HG03378 (cell line): ENCODE measurements around the gene TMEM233.
"Not testable (repeated sequence)": the region's sequence is repeated elsewhere in the genome, so short reads cannot be mapped to it uniquely, and the experiment has no call there.

ENCODE experiments used
- ATAC-seq: cut with Tn5 transposase; IDR thresholded peaks from one replicate; pipeline ENCODE4 v1.9.1; 2021; ENCODE audit warnings: mild to moderate bottlenecking, moderate library complexity; ENCODE audit not compliant: unreplicated experiment

TMEM233 gene

GRCh38 chr12:119603767-119604166 lies 10.2 kb downstream of the TMEM233 start:
- no peak for ATAC-seq

GRCh38 chr12:119609358-119609757 lies 15.8 kb downstream of the TMEM233 start:
- ATAC-seq, result no peak

GRCh38 chr12:119613319-119613936 lies 19.9 kb downstream of the TMEM233 start:
- no peak for ATAC-seq

- ATAC-seq, result no peak
Measured at GRCh38 chr12:119614705-119615104, 21.1 kb downstream of the TMEM233 start.

- ATAC-seq, result no peak
Measured at GRCh38 chr12:119615518-119616475, 22.2 kb downstream of the TMEM233 start.

- ATAC-seq, result not testable (repeated sequence)
Measured at GRCh38 chr12:119618328-119618896, 24.8 kb downstream of the TMEM233 start.

- no peak for ATAC-seq
Measured at GRCh38 chr12:119620490-119620889, 26.9 kb downstream of the TMEM233 start.

- no peak for ATAC-seq
Measured at GRCh38 chr12:119621878-119622277, 28.3 kb downstream of the TMEM233 start.

GRCh38 chr12:119624966-119625365 lies 31.4 kb downstream of the TMEM233 start:
- ATAC-seq, result no peak

- no peak for ATAC-seq
Measured at GRCh38 chr12:119627019-119627643, 33.6 kb downstream of the TMEM233 start.

GRCh38 chr12:119627686-119628085 lies 34.1 kb downstream of the TMEM233 start:
- ATAC-seq, result no peak

GRCh38 chr12:119630223-119630780 lies 36.7 kb downstream of the TMEM233 start:
- ATAC-seq, result no peak

- ATAC-seq, result no peak
Measured at GRCh38 chr12:119630962-119631550, 37.5 kb downstream of the TMEM233 start.

- no peak for ATAC-seq
Measured at GRCh38 chr12:119631930-119632678, 38.5 kb downstream of the TMEM233 start.

- ATAC-seq, result no peak
Measured at GRCh38 chr12:119634743-119635142, 41.2 kb downstream of the TMEM233 start.

- no peak for ATAC-seq
Measured at GRCh38 chr12:119642986-119643385, 49.4 kb downstream of the TMEM233 start.

GRCh38 chr12:119644930-119645329 lies 51.4 kb downstream of the TMEM233 start:
- ATAC-seq, result no peak

GRCh38 chr12:119645535-119646059 lies 52.0 kb downstream of the TMEM233 start:
- ATAC-seq, result no peak

GRCh38 chr12:119649202-119649808 lies 55.7 kb downstream of the TMEM233 start:
- no peak for ATAC-seq
